SK-N-SH (cell line): ENCODE measurements around the gene HSPA12A. TPM values are rescaled to one million over a fixed set of nuclear protein-coding genes. Genes with fewer than 3 reads are reported as not detected.
A peak's percentile ranks its signal among the peaks of the same experiment; 100 is the strongest.

Experiments used
- CTCF ChIA-PET: fragments of 300-600, 350-600 bp; formaldehyde crosslinking; extraction: SDS; loops from one replicate; lab custom pipeline; 2021; lab: Yijun Ruan, JAX
- POLR2A ChIA-PET: fragments of 350-600 bp; sonication (Branson Sonifier 250); formaldehyde crosslinking; extraction: SDS; loops from one replicate; lab custom pipeline; 2020; ENCODE audit warnings: antibody characterized with exemption, inconsistent platforms; lab: Yijun Ruan, JAX
- DNase-seq: peaks from one replicate; pipeline ENCODE4 v3.0.0; 2012
- H2AFZ ChIP-seq: fragments of 200-600 bp; sonication (generic); 2 replicates; pipeline ENCODE4 v1.8.1; 2016; ENCODE audit warnings: antibody characterized with exemption, mild to moderate bottlenecking, low read depth
- H3F3A ChIP-seq: fragments of 200-600 bp; sonication (generic); replicated peaks from 2 replicates; pipeline ENCODE3; 2016; ENCODE audit warnings: antibody characterized with exemption, mild to moderate bottlenecking; ENCODE audit not compliant: insufficient read depth
- H3K27ac ChIP-seq, 2 experiments: fragments of 200-500 bp in 1 of 2; fragments of 200-600 bp in 1 of 2; sonication (Bioruptor generic) in 1 of 2; sonication (generic), shearing (Covaris generic) in 1 of 2; 2 replicates each; pipeline versions ENCODE4 v1.5.1 to v1.6.1; 2014 to 2016; ENCODE audit warnings: low read depth in 2 of 2, inconsistent platforms in 1 of 2, low read length in 1 of 2, mild to moderate bottlenecking in 1 of 2, mixed read lengths in 1 of 2
- H3K27me3 ChIP-seq: fragments of 200-600 bp; sonication (generic), shearing (Covaris generic); 2 replicates; pipeline ENCODE4 v1.6.1; 2016; ENCODE audit warnings: mixed run types; ENCODE audit not compliant: insufficient read depth
- H3K36me3 ChIP-seq, 2 experiments: fragments of 200-500 bp in 1 of 2; fragments of 200-600 bp in 1 of 2; sonication (Bioruptor generic) in 1 of 2; sonication (generic) in 1 of 2; replicated peaks in 1 of 2; 2 replicates each; pipeline versions ENCODE3 to v1.5.1; 2014 to 2016; ENCODE audit warnings: low read length in 1 of 2, mild to moderate bottlenecking in 1 of 2; ENCODE audit not compliant: insufficient read depth in 2 of 2, control insufficient read depth in 1 of 2
- H3K4me1 ChIP-seq, 2 experiments: fragments of 200-500 bp in 1 of 2; fragments of 200-600 bp in 1 of 2; sonication (Bioruptor generic) in 1 of 2; sonication (generic), shearing (Covaris generic) in 1 of 2; 2 replicates each; pipeline versions ENCODE4 v1.5.1 to v1.6.1; 2014 to 2016; ENCODE audit warnings: low read depth in 1 of 2, low read length in 1 of 2, mixed run types in 1 of 2; ENCODE audit not compliant: insufficient read depth in 2 of 2, control insufficient read depth in 1 of 2
- H3K4me2 ChIP-seq: fragments of 200-600 bp; sonication (generic), shearing (Covaris generic); 2 replicates; pipeline ENCODE4 v1.6.1; 2017; ENCODE audit warnings: mixed run types
- H3K4me3 ChIP-seq, 2 experiments: fragments of 200-500 bp in 1 of 2; fragments of 200-600 bp in 1 of 2; sonication (Bioruptor generic) in 1 of 2; sonication (generic), shearing (Covaris generic) in 1 of 2; 2 replicates each; pipeline versions ENCODE4 v1.5.1 to v1.8.1; 2014 to 2016; ENCODE audit warnings: low read depth in 2 of 2, inconsistent platforms in 1 of 2, low read length in 1 of 2, mild to moderate bottlenecking in 1 of 2, mixed read lengths in 1 of 2, moderate library complexity in 1 of 2
- H3K79me2 ChIP-seq: fragments of 200-600 bp; sonication (generic); 2 replicates; pipeline ENCODE4 v1.8.1; 2017; ENCODE audit warnings: mild to moderate bottlenecking; ENCODE audit not compliant: insufficient read depth
- H3K9ac ChIP-seq: fragments of 200-600 bp; sonication (generic); 2 replicates; pipeline ENCODE4 v1.6.1; 2017; ENCODE audit warnings: mixed run types
- H3K9me2 ChIP-seq: fragments of 200-600 bp; sonication (generic); 2 replicates; pipeline ENCODE4 v1.6.1; 2017; ENCODE audit warnings: mixed run types
- H3K9me3 ChIP-seq: fragments of 200-600 bp; sonication (generic); 2 replicates; pipeline ENCODE4 v1.6.1; 2017; ENCODE audit warnings: mixed run types, mild to moderate bottlenecking, moderate library complexity
- H4K20me1 ChIP-seq: fragments of 200-600 bp; sonication (generic); 2 replicates; pipeline ENCODE4 v1.6.1; 2017; ENCODE audit warnings: mild to moderate bottlenecking, mixed run types; ENCODE audit not compliant: insufficient read depth
- FOSL2 ChIP-seq: IDR thresholded peaks from 2 replicates; pipeline ENCODE4 v1.4.0; 2012; ENCODE audit warnings: low read depth, mild to moderate bottlenecking, moderate library complexity, borderline replicate concordance
- GABPA ChIP-seq: IDR thresholded peaks from 2 replicates; pipeline ENCODE4 v1.4.0; 2012; ENCODE audit warnings: low read depth, mild to moderate bottlenecking
- MXI1 ChIP-seq: IDR thresholded peaks from 2 replicates; pipeline ENCODE4 v1.6.1; 2012; ENCODE audit warnings: mild to moderate bottlenecking, low read depth, low read length, improper control_type of control experiment
- PBX3 ChIP-seq: IDR thresholded peaks from 2 replicates; pipeline ENCODE4; 2012
- RCOR1 ChIP-seq: fragments of 150-350 bp; IDR thresholded peaks from 2 replicates; pipeline ENCODE4 v1.6.1; 2017; ENCODE audit warnings: antibody characterized with exemption, low read length
- WGBS: methylation state at CpG from one replicate; pipeline ENCODE4 v1.1.6; 2017; ENCODE audit warnings: low lambda C conversion rate; 5-methylcytosine and 5-hydroxymethylcytosine counted together
- polyA plus RNA-seq, 3 experiments: library from polyadenylated mRNA; depleted of rRNA; stranded (reverse); fragments of >200 nt; gene quantifications; 2 replicates each; pipeline ENCODE4 v1.2.3, GENCODE V29; 2012

HSPA12A gene
- polyA plus RNA-seq, 1 of the 3 experiments (the other 2 are of a cell fraction) = 2.9 TPM

- DNase-seq = no peak
- Histone ChIP-seq H2AFZ (peak overlapping the region; percentile 85; the same call in 1 of the 2 replicates), H3K4me1 (peaks cover 0 to 20% of the 10 kb centered on the region in 2 experiments; a peak in 1 of 4 replicates), H3K9ac (no peak overlapping the region; the same call in 1 of the 2 replicates), H3F3A (no peaks in the 10 kb centered on the region), H3K9me3 (no peaks in the 10 kb centered on the region), H3K79me2 (no peaks in the 10 kb centered on the region), H3K4me3 (peak overlapping the region; percentile 70 to 73), H4K20me1 (no peaks in the 10 kb centered on the region), H3K36me3 (no peaks in the 10 kb centered on the region), H3K27me3 (no peaks in the 10 kb centered on the region), H3K27ac (no peak overlapping the region), H3K4me2 (peak overlapping the region; percentile 96), H3K9me2 (no peaks in the 10 kb centered on the region)
- TF ChIP-seq FOSL2 (peak; percentile 17; the same call in 1 of the 2 replicates), PBX3 (peak; percentile 18; the same call in 1 of the 2 replicates), GABPA (no peak), RCOR1 (0 out of 2 replicates have a peak, but pooled peaks have one; percentile 14)
- ChIA-PET CTCF (interaction anchor here (0.7 to 2.5 kb wide), 7 partner anchors 15 to 432 kb away, joined by 3 to 17 read pairs (median 4); no protein-coding TSS in a partner anchor), POLR2A (interaction anchor here (0.5 to 1.3 kb wide), 2 partner anchors 9 to 21 kb away, joined by 3 to 4 read pairs; no protein-coding TSS in a partner anchor)
- 64% methylated on average over 24 of the region's 24 CpGs for WGBS
These were observed 1.1 kb upstream of the HSPA12A start for GRCh38 chr10:116743266-116744064.

GRCh38 chr10:116741391-116742351 lies 695 bp downstream of the HSPA12A start:
- H3K36me3 ChIP-seq = no peaks in the 10 kb centered on the region
- H3K4me1 ChIP-seq = peaks cover 0 to 35% of the 10 kb centered on the region in 2 experiments; a peak in 2 of 4 replicates
- TF ChIP-seq RCOR1 (no peak), MXI1 (peak; percentile 15; the same call in 1 of the 2 replicates)
- H3F3A ChIP-seq = no peaks in the 10 kb centered on the region
- no peaks in the 10 kb centered on the region for H3K79me2 ChIP-seq
- H3K9ac ChIP-seq = peak overlapping the region; percentile 49; the same call in 1 of the 2 replicates
- ChIA-PET CTCF (interaction anchor here (0.9 to 2.5 kb wide), 8 partner anchors 13 to 114 kb away, joined by 3 to 17 read pairs (median 4); no protein-coding TSS in a partner anchor), POLR2A (interaction anchor here (0.9 to 1.3 kb wide), 4 partner anchors 11 to 37 kb away, joined by 3 read pairs; no protein-coding TSS in a partner anchor)
- peak overlapping the region; percentile 97 for H3K4me2 ChIP-seq
- DNase-seq = peak; percentile 78
- H3K9me3 ChIP-seq = no peaks in the 10 kb centered on the region
- no peaks in the 10 kb centered on the region for H3K27me3 ChIP-seq
- 9% methylated on average over 28 of the region's 93 CpGs for WGBS
- no peaks in the 10 kb centered on the region for H3K9me2 ChIP-seq
- H4K20me1 ChIP-seq = no peaks in the 10 kb centered on the region
- peak overlapping the region in 1 of 2 experiments; percentile 72; a peak in 2 of 4 replicates for H3K27ac ChIP-seq
- H3K4me3 ChIP-seq = peak overlapping the region; percentile 70 to 74
- peak overlapping the region; percentile 84 for H2AFZ ChIP-seq
